ENCODE results near the gene ETV3L. TPM values are rescaled to one million over a fixed set of nuclear protein-coding genes. Genes with fewer than 3 reads are reported as not detected.

The ETV3L gene
- total and polyA plus RNA-seq, 2 experiments from 2014 or later, result not detected

DNA sequence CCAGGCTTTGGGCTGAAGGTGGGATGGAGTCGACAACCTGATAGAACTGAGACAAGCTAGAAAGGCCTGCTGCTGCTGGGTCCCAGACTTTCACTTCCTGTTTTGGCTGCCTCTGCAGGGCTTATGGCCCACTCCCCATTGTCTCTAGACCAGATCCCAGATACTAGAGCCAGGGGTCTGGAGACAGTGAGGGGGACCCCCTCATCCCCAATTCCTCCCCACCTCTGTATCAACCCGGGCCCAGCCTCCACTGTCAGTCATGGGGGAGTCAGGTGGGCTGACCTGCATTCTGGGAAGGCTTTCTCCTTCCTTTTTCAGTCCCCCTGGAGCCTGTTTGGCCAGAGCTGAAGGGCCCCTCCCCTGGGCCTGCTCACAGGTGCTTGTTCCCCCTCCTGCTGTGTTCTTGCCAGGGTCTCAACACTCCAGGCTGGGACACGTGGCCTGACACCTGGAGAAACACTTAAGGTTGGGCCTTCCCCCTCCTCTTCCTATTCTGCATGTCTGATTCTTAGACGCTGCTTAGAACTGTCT is 18.0 kb upstream of the ETV3L start:
- TF ChIP-seq, protein P1, sequence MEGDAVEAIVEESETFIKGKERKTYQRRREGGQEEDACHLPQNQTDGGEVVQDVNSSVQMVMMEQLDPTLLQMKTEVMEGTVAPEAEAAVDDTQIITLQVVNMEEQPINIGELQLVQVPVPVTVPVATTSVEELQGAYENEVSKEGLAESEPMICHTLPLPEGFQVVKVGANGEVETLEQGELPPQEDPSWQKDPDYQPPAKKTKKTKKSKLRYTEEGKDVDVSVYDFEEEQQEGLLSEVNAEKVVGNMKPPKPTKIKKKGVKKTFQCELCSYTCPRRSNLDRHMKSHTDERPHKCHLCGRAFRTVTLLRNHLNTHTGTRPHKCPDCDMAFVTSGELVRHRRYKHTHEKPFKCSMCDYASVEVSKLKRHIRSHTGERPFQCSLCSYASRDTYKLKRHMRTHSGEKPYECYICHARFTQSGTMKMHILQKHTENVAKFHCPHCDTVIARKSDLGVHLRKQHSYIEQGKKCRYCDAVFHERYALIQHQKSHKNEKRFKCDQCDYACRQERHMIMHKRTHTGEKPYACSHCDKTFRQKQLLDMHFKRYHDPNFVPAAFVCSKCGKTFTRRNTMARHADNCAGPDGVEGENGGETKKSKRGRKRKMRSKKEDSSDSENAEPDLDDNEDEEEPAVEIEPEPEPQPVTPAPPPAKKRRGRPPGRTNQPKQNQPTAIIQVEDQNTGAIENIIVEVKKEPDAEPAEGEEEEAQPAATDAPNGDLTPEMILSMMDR (IDR thresholded peaks at IDR 0.05; ENCODE audit: low read depth, low read length), result no peak
- Histone ChIP-seq H3K27ac (no peak overlapping the region), H3K27me3 (peaks cover 2% of the 10 kb centered on the region), H3K36me3 (peaks cover under 1% of the 10 kb centered on the region), H3K4me3 (no peak overlapping the region), H3K4me1 (ENCODE audit: low read depth) (no peaks in the 10 kb centered on the region), H3K9me3 (ENCODE audit: low read depth) (no peaks in the 10 kb centered on the region)
- DNase-seq (ENCODE audit: low read depth in 1 of 2, low spot score in 1 of 2), result no peak

DNA sequence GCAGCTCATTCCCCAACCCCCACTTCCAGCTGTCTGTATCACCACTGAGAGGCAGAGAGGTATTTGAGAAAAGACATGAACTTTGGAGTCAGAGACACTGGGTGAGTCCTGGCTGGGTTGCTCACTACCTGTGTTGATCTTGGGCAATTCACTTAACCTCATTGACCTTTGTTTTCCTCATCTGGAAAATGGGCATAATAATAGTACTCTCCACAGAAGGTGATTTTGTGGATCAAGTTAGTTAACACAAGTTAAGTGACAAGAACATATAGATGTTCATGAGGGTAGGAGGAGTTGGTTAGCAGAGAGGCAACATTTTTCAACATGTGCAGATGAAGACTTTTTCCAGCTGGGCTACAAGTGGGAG is 17.1 kb upstream of the ETV3L start:
- DNase-seq (ENCODE audit: low read depth in 1 of 2, low spot score in 1 of 2), result no peak
- H3K4me3 ChIP-seq, result no peak overlapping the region
- no peaks in the 10 kb centered on the region for H3K36me3 ChIP-seq
- peaks cover 11% of the 10 kb centered on the region for H3K27me3 ChIP-seq
- H3K27ac ChIP-seq, result no peak overlapping the region
- H3K4me1 ChIP-seq (ENCODE audit: low read depth), result no peaks in the 10 kb centered on the region
- no peaks in the 10 kb centered on the region for H3K9me3 ChIP-seq (ENCODE audit: low read depth)
- TF ChIP-seq, protein P1 (IDR thresholded peaks at IDR 0.05; ENCODE audit: low read depth, low read length), result no peak

DNA sequence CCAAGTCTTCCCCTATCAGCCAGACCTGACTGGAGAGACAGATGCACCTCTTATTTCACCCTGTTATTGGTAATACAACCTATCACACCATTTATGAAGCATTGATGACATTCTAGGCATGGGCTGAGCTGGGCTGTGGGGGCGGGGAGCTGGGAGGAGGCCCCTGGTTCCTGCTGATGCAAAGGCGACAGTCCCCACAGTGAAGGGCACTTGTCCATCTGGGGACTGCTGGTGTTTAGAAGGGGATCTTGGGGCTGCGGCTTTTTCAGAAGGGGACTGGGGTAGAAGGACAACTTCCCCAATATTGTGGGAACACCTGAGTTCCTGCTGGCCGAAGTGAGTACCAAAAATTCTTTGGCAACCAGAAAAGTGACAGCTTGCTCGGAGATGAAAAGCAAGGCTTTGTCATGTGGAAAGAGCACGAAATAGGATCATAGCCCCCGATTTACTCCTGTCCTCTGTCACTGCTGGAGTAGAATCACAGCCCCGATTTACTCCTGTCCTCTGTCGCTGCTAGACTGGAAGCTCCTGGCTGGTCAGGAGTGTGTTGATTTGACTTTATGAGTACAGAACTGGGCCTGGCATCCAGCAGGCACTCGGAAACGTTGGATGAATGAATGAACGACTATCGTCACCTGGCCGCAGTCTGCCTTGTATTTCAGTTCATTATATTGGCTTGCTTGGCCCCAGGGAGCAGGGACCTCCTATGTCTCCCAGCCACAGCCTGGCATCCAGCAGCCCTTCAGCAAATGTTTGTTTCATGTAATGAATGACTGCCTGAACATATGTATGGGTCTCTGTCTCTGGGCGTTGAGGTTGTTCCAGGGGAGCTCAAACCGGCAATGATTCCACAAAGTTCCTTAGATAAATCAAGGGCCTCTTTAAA is 16.5 kb upstream of the ETV3L start:
- H3K4me3 ChIP-seq, result no peak overlapping the region

DNA sequence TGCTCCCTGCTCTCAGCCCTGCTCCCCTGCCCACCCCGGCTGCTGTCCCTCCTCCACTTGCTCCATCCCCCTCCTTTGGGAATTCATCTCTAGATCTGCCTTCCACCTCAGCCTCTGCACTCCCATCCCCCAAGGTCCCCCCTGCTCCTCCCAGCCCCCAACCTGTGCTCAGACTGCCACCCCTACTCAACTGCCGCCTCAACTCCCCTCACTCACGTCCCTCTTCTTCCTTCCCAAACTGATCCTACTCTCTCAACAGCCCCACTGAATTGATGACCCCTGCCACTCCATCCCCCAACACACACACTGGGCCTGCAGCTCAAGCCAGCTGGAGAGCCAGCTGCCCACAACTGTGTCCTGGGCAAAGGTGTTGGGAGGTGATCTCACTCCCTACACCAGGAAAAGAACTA is 15.8 kb upstream of the ETV3L start:
- H3K27me3 ChIP-seq, result peaks cover 11% of the 10 kb centered on the region
- H3K9me3 ChIP-seq (ENCODE audit: low read depth), result no peaks in the 10 kb centered on the region
- no peak for DNase-seq (ENCODE audit: low read depth in 1 of 2, low spot score in 1 of 2)
- no peak overlapping the region for H3K27ac ChIP-seq
- H3K4me1 ChIP-seq (ENCODE audit: low read depth), result no peaks in the 10 kb centered on the region
- H3K4me3 ChIP-seq, result no peak overlapping the region
- H3K36me3 ChIP-seq, result no peaks in the 10 kb centered on the region
- TF ChIP-seq, protein P1 (IDR thresholded peaks at IDR 0.05; ENCODE audit: low read depth, low read length), result no peak

More for the DNA sequence above, 16.5 kb upstream of the ETV3L start:
- H3K9me3 ChIP-seq (ENCODE audit: low read depth), result no peaks in the 10 kb centered on the region
- peaks cover 11% of the 10 kb centered on the region for H3K27me3 ChIP-seq
- TF ChIP-seq, protein P1 (IDR thresholded peaks at IDR 0.05; ENCODE audit: low read depth, low read length), result no peak
- H3K36me3 ChIP-seq, result no peaks in the 10 kb centered on the region
- H3K27ac ChIP-seq, result no peak overlapping the region
- H3K4me1 ChIP-seq (ENCODE audit: low read depth), result no peaks in the 10 kb centered on the region
- no peak for DNase-seq (ENCODE audit: low read depth in 1 of 2, low spot score in 1 of 2)

DNA sequence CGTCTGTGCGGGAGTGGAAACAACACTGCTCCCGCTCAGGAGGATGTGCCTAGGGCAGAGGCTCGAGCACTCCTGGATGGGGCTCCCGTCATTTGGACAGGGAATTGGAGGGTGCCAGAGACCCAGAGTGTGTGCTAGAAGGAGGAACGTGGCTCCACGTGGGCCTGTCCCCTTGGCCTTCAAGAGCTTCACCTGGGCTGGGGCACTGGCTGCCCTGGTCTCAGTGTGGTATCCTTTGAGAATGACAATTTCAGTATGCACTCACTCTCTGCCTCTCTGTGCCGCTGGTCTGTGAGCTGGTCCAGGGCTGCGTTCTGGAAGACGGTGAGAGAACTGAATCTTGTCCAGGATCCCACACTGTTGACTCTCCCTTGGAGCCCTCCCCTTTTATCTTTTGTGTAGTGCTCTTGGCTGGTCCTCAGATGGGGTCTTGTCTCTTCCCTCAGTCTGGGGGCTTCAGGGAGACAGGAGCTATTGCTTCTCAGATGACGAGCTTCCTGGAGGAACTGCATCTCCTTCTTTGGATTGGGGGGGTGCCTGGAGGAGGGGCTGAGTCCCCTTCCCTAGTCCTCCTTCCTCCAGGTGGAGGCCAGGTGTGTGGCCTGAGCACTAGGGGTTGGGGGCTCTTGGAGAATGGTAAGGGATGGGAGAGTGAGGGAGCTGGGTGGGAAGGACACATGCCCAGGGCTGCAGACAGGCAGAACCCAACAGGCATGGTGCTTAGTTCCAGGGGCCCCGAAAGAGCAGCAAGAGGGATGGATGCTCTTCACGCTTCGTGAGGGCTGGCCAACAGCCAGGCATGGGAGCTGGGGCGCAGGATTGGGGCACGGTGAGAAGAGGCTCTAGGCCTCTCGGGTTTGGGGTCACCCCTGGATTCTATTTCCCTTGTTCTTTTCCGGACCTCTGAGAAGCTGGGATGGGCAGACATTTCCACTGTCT is 14.8 kb upstream of the ETV3L start:
- TF ChIP-seq, protein P1 (IDR thresholded peaks at IDR 0.05; ENCODE audit: low read depth, low read length), result no peak
- H3K4me1 ChIP-seq (ENCODE audit: low read depth), result no peaks in the 10 kb centered on the region
- no peaks in the 10 kb centered on the region for H3K9me3 ChIP-seq (ENCODE audit: low read depth)
- DNase-seq (ENCODE audit: low read depth in 1 of 2, low spot score in 1 of 2), result no peak
- no peak overlapping the region for H3K4me3 ChIP-seq
- H3K27me3 ChIP-seq, result peaks cover 11% of the 10 kb centered on the region
- H3K36me3 ChIP-seq, result no peaks in the 10 kb centered on the region
- H3K27ac ChIP-seq, result no peak overlapping the region
